Measurements from ENCODE around the gene BTN1A1.
"Not testable (repeated sequence)": the region's sequence is repeated elsewhere in the genome, so short reads cannot be mapped to it uniquely, and the experiment has no call there.

Gene BTN1A1

GRCh38 chr6:26500102-26500501 is at the start of gene BTN1A1:
Gene BTN1A1, plus strand, starts transcription at chr6:26500303. Its CDS starts 984 bp downstream, at chr6:26501287.
- DNase-seq (no peak), ATAC-seq (no peak)

- ATAC-seq: no peak
- DNase-seq: no peak
Measured at GRCh38 chr6:26452631-26453235, 47.4 kb upstream of the BTN1A1 start.

- no peak for ATAC-seq
Measured at GRCh38 chr6:26454631-26455030, 45.5 kb upstream of the BTN1A1 start.

GRCh38 chr6:26455357-26455970 is 44.6 kb upstream of the BTN1A1 start:
- DNase-seq (no peak), ATAC-seq (no peak)

More at GRCh38 chr6:26454631-26455030, 45.5 kb upstream of the BTN1A1 start:
- no peak for DNase-seq

GRCh38 chr6:26457264-26457805 is 42.8 kb upstream of the BTN1A1 start:
- ATAC-seq (peak; percentile 37), DNase-seq (no peak)

GRCh38 chr6:26457806-26458688 is 42.1 kb upstream of the BTN1A1 start, which contains the start of gene BTN2A1:
Gene BTN2A1, plus strand, starts transcription at chr6:26457955. Its CDS starts 682 bp downstream, at chr6:26458637.
- DNase-seq: peak; percentile 64
- peak; percentile 97 for ATAC-seq

GRCh38 chr6:26459023-26459810 is 40.9 kb upstream of the BTN1A1 start:
- DNase-seq (no peak), ATAC-seq (no peak)

- not testable (repeated sequence) for ATAC-seq
Measured at GRCh38 chr6:26461353-26461752, 38.8 kb upstream of the BTN1A1 start.

GRCh38 chr6:26464014-26464413 is 36.1 kb upstream of the BTN1A1 start:
- no peak for ATAC-seq

More at GRCh38 chr6:26461353-26461752, 38.8 kb upstream of the BTN1A1 start:
- DNase-seq: not testable (repeated sequence)

GRCh38 chr6:26464416-26465131 is 35.5 kb upstream of the BTN1A1 start:
- DNase-seq (no peak), ATAC-seq (no peak)

More at GRCh38 chr6:26464014-26464413, 36.1 kb upstream of the BTN1A1 start:
- no peak for DNase-seq

GRCh38 chr6:26465776-26466175 is 34.3 kb upstream of the BTN1A1 start:
- no peak for ATAC-seq

GRCh38 chr6:26468829-26469228 is 31.3 kb upstream of the BTN1A1 start:
- ATAC-seq (no peak), DNase-seq (no peak)

More at GRCh38 chr6:26465776-26466175, 34.3 kb upstream of the BTN1A1 start:
- no peak for DNase-seq

GRCh38 chr6:26470643-26471042 is 29.5 kb upstream of the BTN1A1 start:
- DNase-seq: no peak
- ATAC-seq: no peak

GRCh38 chr6:26471970-26472369 is 28.1 kb upstream of the BTN1A1 start:
- DNase-seq: no peak
- no peak for ATAC-seq

- DNase-seq (no peak), ATAC-seq (no peak)
Measured at GRCh38 chr6:26472549-26473290, 27.4 kb upstream of the BTN1A1 start.

GRCh38 chr6:26473429-26473757 is 26.7 kb upstream of the BTN1A1 start:
- ATAC-seq: no peak
- DNase-seq: no peak

GRCh38 chr6:26473758-26474438 is 26.2 kb upstream of the BTN1A1 start:
- ATAC-seq (peak; percentile 98), DNase-seq (peak; percentile 71)

GRCh38 chr6:26474439-26474881 is 25.6 kb upstream of the BTN1A1 start:
- ATAC-seq (no peak), DNase-seq (no peak)

Data from stimulated activated naive CD8-positive, alpha-beta T cell treated with anti-CD3 and anti-CD28 coated beads, Interleukin-15, Interleukin-2, amounts not matched to agents 100 U/mL and 50 U/mL, for 24 hours (primary cell).